GM13976 (cell line): Measurements from ENCODE around the gene DYNLT1.

Experiments used
- DNase-seq: peaks from one replicate; pipeline ENCODE4 v3.0.0; 2012; ENCODE audit warnings: low spot score
- in situ Hi-C: fragments of 300-500 bp; cut with MboI; formaldehyde crosslinking; loops from one replicate; pipeline ENCODE4 v1.12.0; 2022; ENCODE audit warnings: low sequenced_read_pairs, mixed read lengths, inconsistent platforms; ENCODE audit not compliant: unreplicated experiment
- TF ChIP-seq, protein P1 (sequence below): IDR thresholded peaks from 2 replicates; pipeline ENCODE4 v1.5.1; 2012; ENCODE audit warnings: borderline replicate concordance, mild to moderate bottlenecking; ENCODE audit not compliant: insufficient read depth; ENCODE audit errors: extremely low read depth, missing control alignments, control extremely low read depth

Gene DYNLT1

GRCh38 chr6:158604048-158604406, 40.5 kb downstream of the DYNLT1 start:
- DNase-seq, result no peak
- TF ChIP-seq, protein P1, sequence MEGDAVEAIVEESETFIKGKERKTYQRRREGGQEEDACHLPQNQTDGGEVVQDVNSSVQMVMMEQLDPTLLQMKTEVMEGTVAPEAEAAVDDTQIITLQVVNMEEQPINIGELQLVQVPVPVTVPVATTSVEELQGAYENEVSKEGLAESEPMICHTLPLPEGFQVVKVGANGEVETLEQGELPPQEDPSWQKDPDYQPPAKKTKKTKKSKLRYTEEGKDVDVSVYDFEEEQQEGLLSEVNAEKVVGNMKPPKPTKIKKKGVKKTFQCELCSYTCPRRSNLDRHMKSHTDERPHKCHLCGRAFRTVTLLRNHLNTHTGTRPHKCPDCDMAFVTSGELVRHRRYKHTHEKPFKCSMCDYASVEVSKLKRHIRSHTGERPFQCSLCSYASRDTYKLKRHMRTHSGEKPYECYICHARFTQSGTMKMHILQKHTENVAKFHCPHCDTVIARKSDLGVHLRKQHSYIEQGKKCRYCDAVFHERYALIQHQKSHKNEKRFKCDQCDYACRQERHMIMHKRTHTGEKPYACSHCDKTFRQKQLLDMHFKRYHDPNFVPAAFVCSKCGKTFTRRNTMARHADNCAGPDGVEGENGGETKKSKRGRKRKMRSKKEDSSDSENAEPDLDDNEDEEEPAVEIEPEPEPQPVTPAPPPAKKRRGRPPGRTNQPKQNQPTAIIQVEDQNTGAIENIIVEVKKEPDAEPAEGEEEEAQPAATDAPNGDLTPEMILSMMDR, result no peak
- in situ Hi-C loops, result loop anchor here (10.0 kb wide), 1 partner anchor 379 kb away; no protein-coding TSS in a partner anchor

GRCh38 chr6:158603261-158604047, 41.1 kb downstream of the DYNLT1 start:
- no peak for DNase-seq
- in situ Hi-C loops, result loop anchor here (10.0 kb wide), 1 partner anchor 379 kb away; no protein-coding TSS in a partner anchor
- TF ChIP-seq, protein P1, result no peak

- no peak for DNase-seq
- in situ Hi-C loops, result loop anchor here (10.0 kb wide), 1 partner anchor 375 kb away; no protein-coding TSS in a partner anchor
- TF ChIP-seq, protein P1, result no peak
These were observed 44.9 kb downstream of the DYNLT1 start for GRCh38 chr6:158599635-158600034.

GRCh38 chr6:158597565-158597964, 47.0 kb downstream of the DYNLT1 start:
- TF ChIP-seq, protein P1, result no peak
- no peak for DNase-seq
- in situ Hi-C loops, result no loop called here

DNA sequence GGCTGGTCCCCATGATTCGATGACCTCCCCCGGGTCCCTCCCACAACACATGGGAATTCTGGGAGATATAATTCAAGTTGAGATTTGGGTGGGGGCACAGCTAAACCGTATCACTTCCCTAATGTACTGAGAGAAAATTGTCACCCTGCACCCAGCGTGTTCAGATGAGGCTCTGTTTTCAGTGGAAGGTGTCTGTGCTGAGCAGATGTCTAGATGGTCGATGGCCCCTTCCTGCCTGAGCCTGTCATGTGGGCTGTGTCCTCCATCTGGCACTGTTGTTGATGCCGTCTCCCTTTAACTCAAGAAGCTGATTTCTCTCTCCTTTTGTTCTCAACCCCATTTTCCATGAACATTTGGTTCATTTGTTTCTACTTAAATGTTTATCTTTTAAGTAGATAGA, 47.7 kb downstream of the DYNLT1 start:
- DNase-seq, result no peak
- TF ChIP-seq, protein P1, result no peak
- in situ Hi-C loops, result no loop called here

DNA sequence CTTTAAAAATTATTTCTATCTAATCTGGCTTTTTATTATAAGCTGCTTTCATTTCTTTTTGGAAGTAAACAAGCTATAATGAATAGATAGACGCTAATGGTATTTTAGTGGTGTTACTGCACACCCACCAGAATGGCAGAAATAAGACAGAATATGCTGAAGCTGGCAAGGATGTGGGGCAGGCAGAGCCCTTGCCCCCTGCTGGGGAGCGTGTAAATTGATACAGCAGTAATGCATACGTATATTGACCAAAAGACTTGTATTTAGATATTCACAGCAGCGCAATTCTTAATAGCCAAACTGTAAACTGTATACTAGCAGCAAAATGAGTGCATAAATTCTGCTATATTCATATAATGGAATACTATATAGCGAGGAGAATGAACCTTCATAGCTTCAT, 49.3 kb downstream of the DYNLT1 start:
- TF ChIP-seq, protein P1, result no peak
- in situ Hi-C loops, result no loop called here
- DNase-seq, result no peak
